Right renal cortex interstitium (tissue), 3 donors: ENCODE data around the gene LRRC15. TPM values are rescaled to one million over a fixed set of nuclear protein-coding genes. Genes with fewer than 3 reads are reported as not detected.

Source experiments
- DNase-seq, 3 donors: peaks; one replicate each; pipeline ENCODE4 v3.0.0-alpha.2; 2013; ENCODE audit warnings: low read depth in 3 of 3, low spot score in 2 of 3
- polyA plus RNA-seq, 3 donors: library from polyadenylated mRNA; unstranded; fragments of 120-200 nt; gene quantifications; one replicate each; pipeline ENCODE4 v1.2.1, GENCODE V29; 2013; ENCODE audit not compliant: insufficient read length in 3 of 3

LRRC15 gene
- polyA plus RNA-seq, 3 donors, result 0.06 TPM; not detected in 2

- no peak for DNase-seq
Measured at GRCh38 chr3:194337965-194338753, 31.4 kb downstream of the LRRC15 start.

- DNase-seq, result no peak
Measured at GRCh38 chr3:194336601-194337355, 32.8 kb downstream of the LRRC15 start.

- no peak for DNase-seq
Measured at GRCh38 chr3:194333981-194334320, 35.6 kb downstream of the LRRC15 start.

- peak in 1 of 3 donors; percentile 66 for DNase-seq
Measured at GRCh38 chr3:194333212-194333980, 36.1 kb downstream of the LRRC15 start.

GRCh38 chr3:194332858-194333211, 36.7 kb downstream of the LRRC15 start:
- DNase-seq, result no peak

GRCh38 chr3:194330579-194330978, 39.0 kb downstream of the LRRC15 start:
- DNase-seq, result no peak

- no peak for DNase-seq
Measured at GRCh38 chr3:194330160-194330559, 39.4 kb downstream of the LRRC15 start.

- DNase-seq, result no peak
Measured at GRCh38 chr3:194329583-194329965, 40.0 kb downstream of the LRRC15 start.

GRCh38 chr3:194328942-194329582, 40.5 kb downstream of the LRRC15 start:
- no peak for DNase-seq

- DNase-seq, result no peak
Measured at GRCh38 chr3:194328053-194328657, 41.4 kb downstream of the LRRC15 start.

GRCh38 chr3:194327218-194328052, 42.1 kb downstream of the LRRC15 start:
- DNase-seq, result no peak

- DNase-seq, result no peak
Measured at GRCh38 chr3:194326968-194327217, 42.6 kb downstream of the LRRC15 start.

- no peak for DNase-seq
Measured at GRCh38 chr3:194326192-194326967, 43.2 kb downstream of the LRRC15 start.

GRCh38 chr3:194325424-194326153, 44.0 kb downstream of the LRRC15 start:
- no peak for DNase-seq

- DNase-seq, result no peak
Measured at GRCh38 chr3:194324823-194325327, 44.7 kb downstream of the LRRC15 start.

- peak in 1 of 3 donors; percentile 67 for DNase-seq
Measured at GRCh38 chr3:194323785-194324735, 45.5 kb downstream of the LRRC15 start.

GRCh38 chr3:194322678-194323211, 46.8 kb downstream of the LRRC15 start:
- no peak for DNase-seq
